Suprapubic skin (tissue), 4 donors: ENCODE measurements around the gene LUC7L. TPM values are rescaled to one million over a fixed set of nuclear protein-coding genes. Genes with fewer than 3 reads are reported as not detected.
A peak's percentile ranks its signal among the peaks of the same experiment; 100 is the strongest.
"Not testable (repeated sequence)": the region's sequence is repeated elsewhere in the genome, so short reads cannot be mapped to it uniquely, and the experiment has no call there.

Experiments used
- DNase-seq, 2 donors: peaks; one replicate each; pipeline ENCODE4 v3.0.0-alpha.2; 2019; ENCODE audit warnings: low spot score in 2 of 2
- H3K27ac ChIP-seq: fragments of 200-600 bp; sonication (generic); one replicate; pipeline ENCODE4 v1.5.1; 2019
- H3K27me3 ChIP-seq: fragments of 200-600 bp; sonication (generic); one replicate; pipeline ENCODE4 v1.5.1; 2019
- H3K36me3 ChIP-seq: fragments of 200-600 bp; sonication (generic); one replicate; pipeline ENCODE4 v1.5.1; 2019
- H3K4me1 ChIP-seq: fragments of 200-600 bp; sonication (generic); one replicate; pipeline ENCODE4 v1.5.1; 2019
- H3K4me3 ChIP-seq: fragments of 200-600 bp; sonication (generic); one replicate; pipeline ENCODE4 v1.5.1; 2019; ENCODE audit warnings: mild to moderate bottlenecking
- H3K9me3 ChIP-seq: fragments of 200-600 bp; sonication (generic); one replicate; pipeline ENCODE4 v1.5.1; 2019
- EP300 ChIP-seq: sonication (generic); formaldehyde crosslinking; IDR thresholded peaks from one replicate; pipeline ENCODE4 v1.6.1; 2017; ENCODE audit warnings: antibody characterized with exemption
- POLR2A ChIP-seq, 2 donors: fragments of 450-650 bp; IDR thresholded peaks; one replicate each; pipeline ENCODE4 v1.6.1; 2017; ENCODE audit warnings: antibody characterized with exemption in 2 of 2, mild to moderate bottlenecking in 2 of 2, moderate library complexity in 2 of 2
- POLR2AphosphoS5 ChIP-seq, 3 donors: sonication (generic); formaldehyde crosslinking; IDR thresholded peaks; one replicate each; pipeline ENCODE4 v1.6.1; 2017; ENCODE audit warnings: antibody characterized with exemption in 3 of 3
- WGBS: methylation state at CpG from one replicate; pipeline ENCODE4 v1.1.5; 2018; 5-methylcytosine and 5-hydroxymethylcytosine counted together
- total RNA-seq, 4 donors: library from RNA; depleted of rRNA; stranded (reverse); fragments of >200 nt; gene quantifications; one replicate each; pipeline ENCODE4 v1.1.0, GENCODE V29; 2016
- TF ChIP-seq, protein P1 (sequence below), 2 donors: fragments of 200-600 bp in 1 of 2; fragments of 450-650 bp in 1 of 2; sonication (generic) in 1 of 2; IDR thresholded peaks; one replicate each; pipeline ENCODE4 v1.5.1; 2016 to 2019; ENCODE audit warnings: antibody characterized with exemption in 2 of 2, mild to moderate bottlenecking in 1 of 2, moderate library complexity in 1 of 2

The LUC7L gene
- total RNA-seq, 4 donors from 2014 or later = 47.6 to 206 (median 59.5) TPM

DNA sequence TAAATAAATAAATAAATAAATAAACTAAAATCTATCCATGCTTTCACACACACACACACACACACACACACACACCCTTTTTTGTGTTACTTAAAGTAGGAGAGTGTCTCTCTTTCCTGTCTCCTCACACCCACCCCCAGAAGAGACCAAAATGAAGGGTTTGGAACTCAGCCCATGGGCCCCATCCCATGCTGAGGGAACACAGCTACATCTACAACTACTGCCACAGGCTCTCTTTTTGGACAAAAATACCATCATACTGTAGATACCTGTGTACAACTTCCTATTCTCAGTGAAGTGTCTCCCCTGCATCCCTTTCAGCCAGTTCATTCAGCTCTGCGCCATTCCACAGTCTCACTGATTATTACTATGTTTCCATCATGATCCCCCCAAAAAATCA is 58.5 kb downstream of the LUC7L start:
- H3K36me3 ChIP-seq = no peaks in the 10 kb centered on the region
- H3K4me1 ChIP-seq = peaks cover 13% of the 10 kb centered on the region
- H3K27me3 ChIP-seq = peaks cover 80% of the 10 kb centered on the region
- no peak overlapping the region for H3K4me3 ChIP-seq
- 92% methylated on average over 1 of the region's 1 CpG for WGBS
- no peaks in the 10 kb centered on the region for H3K9me3 ChIP-seq
- TF ChIP-seq POLR2AphosphoS5 (IDR thresholded peaks at IDR 0.05) (no peak), EP300 (no peak)
- no peak overlapping the region for H3K27ac ChIP-seq
- DNase-seq = no peak

DNA sequence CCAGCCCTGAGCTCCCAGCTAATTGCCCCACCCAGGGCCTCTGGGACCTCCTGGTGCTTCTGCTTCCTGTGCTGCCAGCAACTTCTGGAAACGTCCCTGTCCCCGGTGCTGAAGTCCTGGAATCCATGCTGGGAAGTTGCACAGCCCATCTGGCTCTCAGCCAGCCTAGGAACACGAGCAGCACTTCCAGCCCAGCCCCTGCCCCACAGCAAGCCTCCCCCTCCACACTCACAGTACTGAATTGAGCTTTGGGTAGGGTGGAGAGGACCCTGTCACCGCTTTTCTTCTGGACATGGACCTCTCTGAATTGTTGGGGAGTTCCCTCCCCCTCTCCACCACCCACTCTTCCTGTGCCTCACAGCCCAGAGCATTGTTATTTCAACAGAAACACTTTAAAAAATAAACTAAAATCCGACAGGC is 59.2 kb downstream of the LUC7L start:
- Histone ChIP-seq H3K4me1 (peaks cover 20% of the 10 kb centered on the region), H3K27me3 (peaks cover 81% of the 10 kb centered on the region)
- not testable (repeated sequence) for DNase-seq, H3K27ac ChIP-seq, H3K4me3 ChIP-seq, H3K36me3 ChIP-seq, H3K9me3 ChIP-seq
- 4% methylated on average over 4 of the region's 5 CpGs for WGBS

DNA sequence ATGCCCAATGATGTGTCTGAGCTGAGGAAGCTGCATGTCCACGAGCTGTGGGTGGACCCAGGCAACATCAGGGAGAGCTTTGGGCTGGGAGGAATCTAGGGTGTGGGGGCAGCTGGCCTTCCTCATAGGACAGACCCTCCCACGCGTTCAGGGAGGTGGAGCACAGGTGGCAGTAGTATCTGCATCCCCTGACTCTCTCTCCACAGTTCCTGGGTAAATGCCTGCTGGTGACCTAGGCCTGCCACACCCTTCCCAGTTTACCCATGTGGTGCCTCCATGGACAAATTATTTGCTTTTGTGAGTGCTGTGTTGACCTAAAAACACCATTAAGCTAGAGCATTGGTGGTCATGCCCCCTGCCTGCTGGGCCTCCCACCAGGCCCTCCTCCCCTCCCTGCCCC is 60.2 kb downstream of the LUC7L start:
- H3K4me1 ChIP-seq = peaks cover 18% of the 10 kb centered on the region
- H3K36me3 ChIP-seq = no peaks in the 10 kb centered on the region
- no peak for DNase-seq
- WGBS = no CpG with 5 or more reads among the region's 3 CpGs
- no peak overlapping the region for H3K4me3 ChIP-seq
- TF ChIP-seq POLR2A (IDR thresholded peaks at IDR 0.05) (no peak), POLR2AphosphoS5 (IDR thresholded peaks at IDR 0.05) (no peak), EP300 (no peak)
- TF ChIP-seq, protein P1, sequence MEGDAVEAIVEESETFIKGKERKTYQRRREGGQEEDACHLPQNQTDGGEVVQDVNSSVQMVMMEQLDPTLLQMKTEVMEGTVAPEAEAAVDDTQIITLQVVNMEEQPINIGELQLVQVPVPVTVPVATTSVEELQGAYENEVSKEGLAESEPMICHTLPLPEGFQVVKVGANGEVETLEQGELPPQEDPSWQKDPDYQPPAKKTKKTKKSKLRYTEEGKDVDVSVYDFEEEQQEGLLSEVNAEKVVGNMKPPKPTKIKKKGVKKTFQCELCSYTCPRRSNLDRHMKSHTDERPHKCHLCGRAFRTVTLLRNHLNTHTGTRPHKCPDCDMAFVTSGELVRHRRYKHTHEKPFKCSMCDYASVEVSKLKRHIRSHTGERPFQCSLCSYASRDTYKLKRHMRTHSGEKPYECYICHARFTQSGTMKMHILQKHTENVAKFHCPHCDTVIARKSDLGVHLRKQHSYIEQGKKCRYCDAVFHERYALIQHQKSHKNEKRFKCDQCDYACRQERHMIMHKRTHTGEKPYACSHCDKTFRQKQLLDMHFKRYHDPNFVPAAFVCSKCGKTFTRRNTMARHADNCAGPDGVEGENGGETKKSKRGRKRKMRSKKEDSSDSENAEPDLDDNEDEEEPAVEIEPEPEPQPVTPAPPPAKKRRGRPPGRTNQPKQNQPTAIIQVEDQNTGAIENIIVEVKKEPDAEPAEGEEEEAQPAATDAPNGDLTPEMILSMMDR (IDR thresholded peaks at IDR 0.05) = no peak
- peaks cover 75% of the 10 kb centered on the region for H3K27me3 ChIP-seq
- H3K27ac ChIP-seq = no peak overlapping the region
- H3K9me3 ChIP-seq = no peaks in the 10 kb centered on the region

DNA sequence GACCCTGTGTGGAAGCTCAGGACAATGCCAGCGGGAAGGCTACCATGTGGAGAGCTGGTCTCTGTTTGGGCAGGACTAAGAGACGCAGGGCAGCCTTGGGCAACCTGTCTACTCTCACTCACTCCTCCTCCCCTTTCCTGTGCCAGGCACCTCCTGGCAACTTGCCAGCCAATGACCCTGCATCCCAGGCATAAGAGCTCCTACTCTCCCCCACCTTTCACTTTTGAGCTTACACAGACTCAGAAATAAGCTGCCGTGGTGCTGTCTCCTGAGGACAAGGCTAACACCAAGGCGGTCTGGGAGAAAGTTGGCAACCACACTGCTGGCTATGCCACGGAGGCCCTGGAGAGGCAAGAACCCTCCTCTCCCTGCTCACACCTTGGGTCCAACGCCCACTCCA is 60.8 kb downstream of the LUC7L start:
- Histone ChIP-seq H3K9me3 (no peaks in the 10 kb centered on the region), H3K36me3 (no peaks in the 10 kb centered on the region), H3K27me3 (peaks cover 73% of the 10 kb centered on the region), H3K4me1 (peaks cover 18% of the 10 kb centered on the region), H3K27ac (no peak overlapping the region), H3K4me3 (no peak overlapping the region)
- TF ChIP-seq POLR2AphosphoS5 (IDR thresholded peaks at IDR 0.05) (no peak), POLR2A (IDR thresholded peaks at IDR 0.05) (no peak)
- DNase-seq = no peak
- WGBS = 76% methylated on average over 5 of the region's 6 CpGs

DNA sequence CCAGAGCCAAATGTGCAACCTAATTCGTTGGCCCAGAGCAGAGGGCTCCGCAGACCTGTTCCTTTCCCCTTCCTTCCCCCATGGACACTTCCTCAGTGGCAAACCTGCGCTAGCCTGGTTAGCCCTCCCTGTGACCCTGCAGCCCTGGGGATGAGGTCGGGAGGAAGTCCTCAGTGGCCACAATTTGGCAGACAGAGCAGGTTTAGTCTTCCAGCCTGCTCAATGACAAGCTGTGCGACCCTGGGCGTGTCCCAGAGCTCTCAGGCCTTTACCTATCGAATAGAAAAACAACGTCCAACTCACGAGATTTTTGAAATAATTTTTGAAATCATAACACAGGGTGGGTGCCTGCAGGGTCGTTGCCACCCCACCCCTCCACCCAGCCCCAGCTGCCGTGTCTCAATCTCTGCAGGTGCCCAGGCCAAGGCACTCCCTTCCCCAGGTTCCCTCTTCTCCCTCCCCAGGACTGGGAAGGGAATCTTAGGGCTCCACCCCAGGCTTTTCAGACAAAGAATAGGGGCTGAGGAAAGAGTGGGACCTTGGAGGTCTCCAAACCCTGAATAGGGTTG is 62.0 kb downstream of the LUC7L start:
- TF ChIP-seq POLR2A (IDR thresholded peaks at IDR 0.05) (no peak), EP300 (no peak), POLR2AphosphoS5 (IDR thresholded peaks at IDR 0.05) (no peak)
- TF ChIP-seq, protein P1 (IDR thresholded peaks at IDR 0.05) = no peak
- DNase-seq = no peak
- Histone ChIP-seq H3K36me3 (no peaks in the 10 kb centered on the region), H3K9me3 (no peaks in the 10 kb centered on the region), H3K27ac (no peak overlapping the region), H3K27me3 (peaks cover 77% of the 10 kb centered on the region), H3K4me3 (no peak overlapping the region), H3K4me1 (peaks cover 18% of the 10 kb centered on the region)
- 19% methylated on average over 11 of the region's 11 CpGs for WGBS

DNA sequence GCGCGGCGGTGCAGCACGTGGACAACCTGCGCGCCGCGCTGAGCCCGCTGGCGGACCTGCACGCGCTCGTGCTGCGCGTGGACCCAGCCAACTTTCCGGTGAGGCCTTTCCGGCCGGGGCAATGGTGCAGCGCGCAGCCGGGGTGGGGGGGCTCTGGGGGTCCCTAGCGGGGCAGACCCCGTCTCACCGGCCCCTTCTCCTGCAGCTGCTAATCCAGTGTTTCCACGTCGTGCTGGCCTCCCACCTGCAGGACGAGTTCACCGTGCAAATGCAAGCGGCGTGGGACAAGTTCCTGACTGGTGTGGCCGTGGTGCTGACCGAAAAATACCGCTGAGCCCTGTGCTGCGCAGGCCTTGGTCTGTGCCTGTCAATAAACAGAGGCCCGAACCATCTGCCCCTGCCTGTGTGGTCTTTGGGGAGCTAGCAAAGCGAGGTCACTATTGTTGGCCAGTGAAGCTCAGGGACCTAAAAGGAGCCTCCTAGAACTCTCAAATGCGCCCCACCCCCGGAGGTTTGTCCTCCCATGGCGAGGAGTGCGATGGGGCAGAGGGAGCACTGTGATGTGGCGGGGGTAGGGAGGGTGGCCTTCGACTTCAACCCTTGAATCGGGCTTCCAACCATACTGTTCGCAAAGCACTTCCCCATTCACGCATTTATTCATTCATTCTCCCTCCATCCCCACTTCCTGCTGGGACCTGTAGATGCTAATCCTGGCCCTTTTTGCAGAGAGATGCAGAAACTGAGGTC is 62.7 kb downstream of the LUC7L start:
- no peak for DNase-seq
- TF ChIP-seq POLR2A (IDR thresholded peaks at IDR 0.05) = no peak
- TF ChIP-seq POLR2AphosphoS5 (IDR thresholded peaks at IDR 0.05) = no peak
- TF ChIP-seq, protein P1 (IDR thresholded peaks at IDR 0.05) = no peak
- TF ChIP-seq EP300 = no peak
- H3K4me1 ChIP-seq = peaks cover 18% of the 10 kb centered on the region
- no peaks in the 10 kb centered on the region for H3K36me3 ChIP-seq
- no peak overlapping the region for H3K27ac ChIP-seq
- H3K27me3 ChIP-seq = peaks cover 72% of the 10 kb centered on the region
- H3K9me3 ChIP-seq = no peaks in the 10 kb centered on the region
- peak overlapping the region; percentile 25 for H3K4me3 ChIP-seq
- WGBS = 8% methylated on average over 18 of the region's 45 CpGs
